ENCODE measurements around the gene C1orf35. TPM values are rescaled to one million over a fixed set of nuclear protein-coding genes. Genes with fewer than 3 reads are reported as not detected.
A peak's percentile ranks its signal among the peaks of the same experiment; 100 is the strongest.

Gene C1orf35
- total and polyA plus RNA-seq, 2 donors (not counting 1 experiment from before 2014, with no cell fraction given): 4.8 to 7.6 TPM

- H3K36me3 ChIP-seq (ENCODE audit: control insufficient read depth, insufficient read depth, low read length): peaks cover 31% of the 10 kb centered on the region
These were observed 10.6 kb downstream of the C1orf35 start for GRCh38 chr1:228092342-228093049.

GRCh38 chr1:228091084-228091483 lies 12.0 kb downstream of the C1orf35 start:
- no peak overlapping the region for H3K9ac ChIP-seq (ENCODE audit: insufficient read depth, low read length)
- peaks cover 21% of the 10 kb centered on the region for H3K36me3 ChIP-seq (ENCODE audit: control insufficient read depth, insufficient read depth, low read length)
- H3K79me2 ChIP-seq (ENCODE audit: control insufficient read depth, insufficient read depth, low read length): peaks cover 100% of the 10 kb centered on the region
- H4K20me1 ChIP-seq (ENCODE audit: control insufficient read depth, extremely low read depth, insufficient read depth, low read length): peaks cover 29% of the 10 kb centered on the region
- no peak for DNase-seq (ENCODE audit: low read depth in 2 of 2)
- H2AFZ ChIP-seq (ENCODE audit: low read length): no peak overlapping the region
- H3K27me3 ChIP-seq (ENCODE audit: control insufficient read depth, insufficient read depth, low read length): no peaks in the 10 kb centered on the region
- no peak overlapping the region for H3K4me2 ChIP-seq (ENCODE audit: extremely low read depth, insufficient read depth, low read length)
- no peak overlapping the region for H3K4me3 ChIP-seq (replicated peaks in 1 of 4; ENCODE audit: control extremely low read depth in 1 of 4, insufficient read depth in 1 of 4, low read depth in 3 of 4, low read length in 4 of 4)
- peaks cover 24% of the 10 kb centered on the region for H3K4me1 ChIP-seq (ENCODE audit: control insufficient read depth, extremely low read depth, insufficient read depth, low read length)
- no peak for TF ChIP-seq CTCF (conservative IDR thresholded peaks at IDR 0.05 in 1 of 2, IDR thresholded peaks at IDR 0.05 in 1 of 2; ENCODE audit: low read depth in 1 of 2, low read length in 2 of 2)
- no peaks in the 10 kb centered on the region for H3K9me3 ChIP-seq (ENCODE audit: control insufficient read depth, insufficient read depth, low read depth, low read length)
- H3K27ac ChIP-seq (ENCODE audit: insufficient read depth, low read length): no peak overlapping the region

More at GRCh38 chr1:228092342-228093049, 10.6 kb downstream of the C1orf35 start:
- peaks cover 28% of the 10 kb centered on the region for H4K20me1 ChIP-seq (ENCODE audit: control insufficient read depth, extremely low read depth, insufficient read depth, low read length)
- peaks cover 100% of the 10 kb centered on the region for H3K79me2 ChIP-seq (ENCODE audit: control insufficient read depth, insufficient read depth, low read length)
- no peak overlapping the region for H2AFZ ChIP-seq (ENCODE audit: low read length)
- no peaks in the 10 kb centered on the region for H3K9me3 ChIP-seq (ENCODE audit: control insufficient read depth, insufficient read depth, low read depth, low read length)
- H3K27ac ChIP-seq (ENCODE audit: insufficient read depth, low read length): no peak overlapping the region
- no peak for TF ChIP-seq EZH2 (IDR thresholded peaks at IDR 0.05; ENCODE audit: low read length, missing control alignments)
- TF ChIP-seq CTCF (conservative IDR thresholded peaks at IDR 0.05 in 1 of 2, IDR thresholded peaks at IDR 0.05 in 1 of 2; ENCODE audit: low read depth in 1 of 2, low read length in 2 of 2): no peak
- H3K27me3 ChIP-seq (ENCODE audit: control insufficient read depth, insufficient read depth, low read length): no peaks in the 10 kb centered on the region
- H3K4me3 ChIP-seq (replicated peaks in 1 of 4; ENCODE audit: control extremely low read depth in 1 of 4, insufficient read depth in 1 of 4, low read depth in 3 of 4, low read length in 4 of 4): no peak overlapping the region
- no peak overlapping the region for H3K4me2 ChIP-seq (ENCODE audit: extremely low read depth, insufficient read depth, low read length)
- no peak for DNase-seq (ENCODE audit: low read depth in 2 of 2)
- peaks cover 18% of the 10 kb centered on the region for H3K4me1 ChIP-seq (ENCODE audit: control insufficient read depth, extremely low read depth, insufficient read depth, low read length)
- no peak overlapping the region for H3K9ac ChIP-seq (ENCODE audit: insufficient read depth, low read length)

GRCh38 chr1:228090613-228091081 lies 12.5 kb downstream of the C1orf35 start:
- DNase-seq (ENCODE audit: low read depth in 2 of 2): peak; percentile 17 to 30
- H3K27ac ChIP-seq (ENCODE audit: insufficient read depth, low read length): no peak overlapping the region
- no peak overlapping the region for H3K4me2 ChIP-seq (ENCODE audit: extremely low read depth, insufficient read depth, low read length)

More at GRCh38 chr1:228090613-228091081, 12.5 kb downstream of the C1orf35 start:
- Histone ChIP-seq H3K27me3 (ENCODE audit: control insufficient read depth, insufficient read depth, low read length) (no peaks in the 10 kb centered on the region), H3K36me3 (ENCODE audit: control insufficient read depth, insufficient read depth, low read length) (peaks cover 21% of the 10 kb centered on the region), H3K9ac (ENCODE audit: insufficient read depth, low read length) (no peak overlapping the region), H3K4me1 (ENCODE audit: control insufficient read depth, extremely low read depth, insufficient read depth, low read length) (peaks cover 24% of the 10 kb centered on the region), H3K79me2 (ENCODE audit: control insufficient read depth, insufficient read depth, low read length) (peaks cover 100% of the 10 kb centered on the region), H3K4me3 (replicated peaks in 1 of 4; ENCODE audit: control extremely low read depth in 1 of 4, insufficient read depth in 1 of 4, low read depth in 3 of 4, low read length in 4 of 4) (no peak overlapping the region), H4K20me1 (ENCODE audit: control insufficient read depth, extremely low read depth, insufficient read depth, low read length) (peaks cover 26% of the 10 kb centered on the region), H2AFZ (ENCODE audit: low read length) (no peak overlapping the region), H3K9me3 (ENCODE audit: control insufficient read depth, insufficient read depth, low read depth, low read length) (no peaks in the 10 kb centered on the region)
- no peak for TF ChIP-seq EZH2 (IDR thresholded peaks at IDR 0.05; ENCODE audit: low read length, missing control alignments)
- TF ChIP-seq CTCF (conservative IDR thresholded peaks at IDR 0.05 in 1 of 2, IDR thresholded peaks at IDR 0.05 in 1 of 2; ENCODE audit: low read depth in 1 of 2, low read length in 2 of 2): no peak
